Tibial nerve (tissue), 4 donors: Measurements from ENCODE around the gene ABCG2. TPM values are rescaled to one million over a fixed set of nuclear protein-coding genes. Genes with fewer than 3 reads are reported as not detected.

ENCODE experiments used
- DNase-seq, 2 donors: peaks; one replicate each; pipeline ENCODE4 v3.0.0-alpha.2; 2019; ENCODE audit warnings: low spot score in 2 of 2
- H3K27ac ChIP-seq, 4 donors: fragments of 200-600 bp; sonication (generic) in 3 of 4; one replicate each; pipeline ENCODE4 v1.5.1; 2017 to 2019; ENCODE audit warnings: mild to moderate bottlenecking in 1 of 4
- H3K27me3 ChIP-seq, 2 donors: fragments of 200-600 bp; sonication (generic) in 1 of 2; one replicate each; pipeline versions ENCODE4 v1.5.1 to v1.6.0; 2017 to 2019
- H3K36me3 ChIP-seq, 3 donors: fragments of 200-600 bp; sonication (generic); one replicate each; pipeline ENCODE4 v1.5.1; 2018 to 2019
- H3K4me1 ChIP-seq, 4 donors: fragments of 200-600 bp; sonication (generic) in 3 of 4; one replicate each; pipeline ENCODE4 v1.5.1; 2017 to 2019
- H3K4me3 ChIP-seq, 4 donors: fragments of 200-600 bp; sonication (generic) in 3 of 4; one replicate each; pipeline ENCODE4 v1.5.1; 2017 to 2019; ENCODE audit warnings: mild to moderate bottlenecking in 1 of 4, moderate library complexity in 1 of 4
- H3K9me3 ChIP-seq, 4 donors: fragments of 200-600 bp; sonication (generic) in 3 of 4; one replicate each; pipeline ENCODE4 v1.5.1; 2017 to 2019
- CTCF ChIP-seq, 5 experiments: fragments of 200-600 bp in 3 of 5; fragments of 450-650 bp in 2 of 5; sonication (generic) in 3 of 5; IDR thresholded peaks; one replicate each; pipeline ENCODE4 v1.5.1; 2016 to 2019; ENCODE audit warnings: antibody characterized with exemption in 5 of 5, mild to moderate bottlenecking in 3 of 5, moderate library complexity in 2 of 5
- EP300 ChIP-seq, 2 donors: sonication (generic); formaldehyde crosslinking; IDR thresholded peaks; one replicate each; pipeline ENCODE4 v1.6.1; 2017; ENCODE audit warnings: antibody characterized with exemption in 2 of 2, mild to moderate bottlenecking in 1 of 2
- POLR2A ChIP-seq, 2 donors: fragments of 450-650 bp; IDR thresholded peaks; one replicate each; pipeline ENCODE4 v1.6.1; 2017; ENCODE audit warnings: antibody characterized with exemption in 2 of 2, mild to moderate bottlenecking in 2 of 2, moderate library complexity in 2 of 2
- WGBS, 2 donors: methylation state at CpG; one replicate each; pipeline ENCODE4 v1.1.5; 2018; 5-methylcytosine and 5-hydroxymethylcytosine counted together
- total RNA-seq, 4 donors: library from RNA; depleted of rRNA; stranded (reverse); fragments of >200 nt; gene quantifications; one replicate each; pipeline ENCODE4 v1.1.0, GENCODE V29; 2016

Gene ABCG2
- total RNA-seq, 4 donors from 2014 or later = 5.3 to 12.0 (median 8.2) TPM

GRCh38 chr4:88078579-88078978 lies 79.9 kb downstream of the ABCG2 start:
- 91 to 95% methylated on average over 2 of the region's 2 CpGs for WGBS, 2 donors
- H3K36me3 ChIP-seq = peaks cover 0 to 46% (median 0%) of the 10 kb centered on the region in 3 donors

GRCh38 chr4:88077911-88078524 lies 80.4 kb downstream of the ABCG2 start:
- H3K36me3 ChIP-seq = peaks cover 0 to 51% (median 0%) of the 10 kb centered on the region in 3 donors
- peak overlapping the region in 3 of 4 donors; percentile 3 to 58 (median 53) for H3K27ac ChIP-seq
- peak in 1 of 2 donors; percentile 46 for DNase-seq
- H3K4me3 ChIP-seq = no peak overlapping the region
- no peaks in the 10 kb centered on the region for H3K27me3 ChIP-seq
- no peaks in the 10 kb centered on the region for H3K9me3 ChIP-seq
- 63 to 68% methylated on average over 7 of the region's 7 CpGs for WGBS, 2 donors
- TF ChIP-seq EP300 (IDR thresholded peaks at IDR 0.05) = peak in 1 of 2 donors; percentile 16
- no peak for TF ChIP-seq POLR2A (IDR thresholded peaks at IDR 0.05)
- H3K4me1 ChIP-seq = no peaks in the 10 kb centered on the region

More at GRCh38 chr4:88078579-88078978, 79.9 kb downstream of the ABCG2 start:
- Histone ChIP-seq H3K4me1 (no peaks in the 10 kb centered on the region), H3K9me3 (no peaks in the 10 kb centered on the region), H3K27ac (peak overlapping the region in 3 of 4 donors; percentile 3 to 58 (median 53)), H3K4me3 (no peak overlapping the region), H3K27me3 (no peaks in the 10 kb centered on the region)
- no peak for TF ChIP-seq POLR2A (IDR thresholded peaks at IDR 0.05)
- no peak for TF ChIP-seq CTCF (IDR thresholded peaks at IDR 0.05)
- TF ChIP-seq EP300 (IDR thresholded peaks at IDR 0.05) = no peak
- no peak for DNase-seq

GRCh38 chr4:88075336-88075735 lies 83.1 kb downstream of the ABCG2 start:
- Histone ChIP-seq H3K27ac (no peak overlapping the region), H3K9me3 (peaks cover 0 to 7% (median 0%) of the 10 kb centered on the region in 4 donors), H3K36me3 (peaks cover 0 to 78% (median 6%) of the 10 kb centered on the region in 3 donors), H3K4me1 (no peaks in the 10 kb centered on the region), H3K4me3 (no peak overlapping the region), H3K27me3 (no peaks in the 10 kb centered on the region)
- DNase-seq = no peak
- TF ChIP-seq EP300 (IDR thresholded peaks at IDR 0.05) = no peak
- TF ChIP-seq POLR2A (IDR thresholded peaks at IDR 0.05) = no peak
- no peak for TF ChIP-seq CTCF (IDR thresholded peaks at IDR 0.05)
- WGBS, 2 donors = 87 to 89% methylated on average over 9 of the region's 9 CpGs

GRCh38 chr4:88070031-88070430 lies 88.4 kb downstream of the ABCG2 start:
- no peak for TF ChIP-seq EP300 (IDR thresholded peaks at IDR 0.05)
- TF ChIP-seq CTCF (IDR thresholded peaks at IDR 0.05) = no peak
- TF ChIP-seq POLR2A (IDR thresholded peaks at IDR 0.05) = no peak

GRCh38 chr4:88064410-88064809 lies 94.0 kb downstream of the ABCG2 start:
- DNase-seq = no peak
- no peak for TF ChIP-seq POLR2A (IDR thresholded peaks at IDR 0.05)
- Histone ChIP-seq H3K36me3 (peaks cover 3 to 81% (median 9%) of the 10 kb centered on the region in 3 donors), H3K4me3 (no peak overlapping the region), H3K27ac (no peak overlapping the region), H3K4me1 (peaks cover 0 to 3% (median 0%) of the 10 kb centered on the region in 4 donors), H3K9me3 (peaks cover 0 to 11% (median 0%) of the 10 kb centered on the region in 4 donors), H3K27me3 (no peaks in the 10 kb centered on the region)
- WGBS, 2 donors = 74 to 86% methylated on average over 6 of the region's 6 CpGs

More at GRCh38 chr4:88070031-88070430, 88.4 kb downstream of the ABCG2 start:
- Histone ChIP-seq H3K9me3 (peaks cover 0 to 18% (median 0%) of the 10 kb centered on the region in 4 donors), H3K36me3 (peaks cover 8 to 100% (median 9%) of the 10 kb centered on the region in 3 donors), H3K27ac (no peak overlapping the region), H3K4me1 (no peaks in the 10 kb centered on the region), H3K27me3 (no peaks in the 10 kb centered on the region), H3K4me3 (no peak overlapping the region)
- WGBS, 2 donors = 96 to 100% methylated on average over 1 of the region's 1 CpG
- DNase-seq = no peak

- H3K27ac ChIP-seq = no peak overlapping the region
- peaks cover 0 to 3% (median 0%) of the 10 kb centered on the region in 4 donors for H3K4me1 ChIP-seq
- peaks cover 3 to 79% (median 9%) of the 10 kb centered on the region in 3 donors for H3K36me3 ChIP-seq
- H3K4me3 ChIP-seq = no peak overlapping the region
- TF ChIP-seq EP300 (IDR thresholded peaks at IDR 0.05) (no peak), POLR2A (IDR thresholded peaks at IDR 0.05) (no peak), CTCF (IDR thresholded peaks at IDR 0.05) (no peak)
- peaks cover 0 to 11% (median 0%) of the 10 kb centered on the region in 4 donors for H3K9me3 ChIP-seq
- no peak for DNase-seq
- H3K27me3 ChIP-seq = no peaks in the 10 kb centered on the region
- WGBS, 2 donors = 93 to 98% methylated on average over 5 of the region's 5 CpGs
These were observed 94.7 kb downstream of the ABCG2 start for GRCh38 chr4:88063634-88064296.
